HG03135 (cell line): ENCODE results near the gene OR13J1.
"Not testable (repeated sequence)": the region's sequence is repeated elsewhere in the genome, so short reads cannot be mapped to it uniquely, and the experiment has no call there.

Experiments used
- ATAC-seq: cut with Tn5 transposase; IDR thresholded peaks from one replicate; pipeline ENCODE4 v1.9.1; 2021; ENCODE audit warnings: mild to moderate bottlenecking, moderate library complexity; ENCODE audit not compliant: unreplicated experiment

The OR13J1 gene

DNA sequence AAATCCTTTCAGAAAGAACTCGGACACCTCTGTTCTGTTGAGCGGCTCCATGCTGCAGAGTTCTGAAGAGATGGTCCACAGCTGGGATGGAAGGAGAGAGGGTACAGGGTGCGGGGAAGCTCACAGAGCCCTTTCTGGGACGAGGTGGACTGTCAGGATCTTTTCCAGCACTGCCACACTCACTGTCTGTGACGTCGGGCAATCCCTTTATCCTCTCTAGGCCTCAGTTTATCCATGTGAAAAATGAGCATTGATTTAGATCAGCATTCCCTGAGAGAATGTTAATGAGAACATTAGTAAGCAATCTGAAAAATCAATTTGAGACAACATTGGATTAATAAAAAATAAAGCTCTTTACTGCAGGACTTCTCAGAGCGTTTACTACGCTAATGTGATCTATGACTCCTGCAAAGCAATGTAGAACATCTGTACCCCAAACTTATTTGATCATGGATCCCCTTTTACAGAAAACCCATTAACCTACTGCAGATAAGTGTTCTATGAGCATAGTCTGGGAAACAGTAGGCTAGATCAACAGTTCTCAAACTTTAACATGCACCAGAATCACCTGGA is at the start of gene OR13J1:
Gene OR13J1, minus strand, starts transcription at position 51 of the 573 bp plus-strand sequence. Its CDS starts 0 bp downstream, at position 51.
- ATAC-seq, result no peak

- ATAC-seq, result no peak
Observed at GRCh38 chr9:35919212-35920008, 49.2 kb upstream of the OR13J1 start.

GRCh38 chr9:35918780-35919179 is 48.6 kb upstream of the OR13J1 start:
- ATAC-seq, result no peak

DNA sequence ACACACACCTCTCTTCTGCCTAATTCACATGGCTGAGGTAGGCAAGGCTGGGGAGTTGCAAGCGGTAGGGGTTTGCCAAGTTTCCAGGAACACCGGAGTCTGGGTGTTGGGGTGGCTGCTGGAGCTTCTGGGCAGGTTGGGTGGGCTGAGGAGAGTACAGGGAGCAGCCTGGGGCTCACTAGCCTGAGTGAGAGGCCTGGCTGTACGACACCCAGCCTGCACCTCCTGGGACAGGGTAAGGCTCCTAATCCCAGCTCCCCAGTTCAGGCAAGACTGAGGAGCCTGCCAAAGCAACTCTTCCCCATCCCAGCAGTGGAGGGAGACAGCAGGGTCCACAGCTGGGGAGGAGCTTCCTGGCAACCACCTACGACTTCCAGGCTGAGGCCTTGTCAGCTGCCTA is 47.1 kb upstream of the OR13J1 start:
- no peak for ATAC-seq

- no peak for ATAC-seq
Observed at GRCh38 chr9:35915681-35916294, 45.6 kb upstream of the OR13J1 start.

GRCh38 chr9:35914301-35914807 is 44.2 kb upstream of the OR13J1 start:
- ATAC-seq, result no peak

DNA sequence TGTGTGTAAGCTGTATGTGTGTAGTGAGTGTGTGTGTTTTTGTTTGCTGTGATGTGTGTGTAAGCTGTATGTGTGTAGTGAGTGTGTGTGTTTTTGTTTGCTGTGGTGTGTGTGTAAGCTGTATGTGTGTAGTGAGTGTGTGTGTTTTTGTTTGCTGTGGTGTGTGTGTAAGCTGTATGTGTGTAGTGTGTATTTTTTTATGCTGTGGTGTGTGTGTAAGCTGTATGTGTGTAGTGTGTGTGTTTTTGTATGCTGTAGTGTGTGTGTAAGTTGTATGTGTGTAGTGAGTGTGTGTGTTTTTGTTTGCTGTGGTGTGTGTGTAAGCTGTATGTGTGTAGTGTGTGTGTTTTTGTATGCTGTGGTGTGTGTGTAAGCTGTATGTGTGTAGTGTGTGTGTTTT is 43.2 kb upstream of the OR13J1 start:
- not testable (repeated sequence) for ATAC-seq

GRCh38 chr9:35912791-35913400 is 42.7 kb upstream of the OR13J1 start:
- no peak for ATAC-seq

DNA sequence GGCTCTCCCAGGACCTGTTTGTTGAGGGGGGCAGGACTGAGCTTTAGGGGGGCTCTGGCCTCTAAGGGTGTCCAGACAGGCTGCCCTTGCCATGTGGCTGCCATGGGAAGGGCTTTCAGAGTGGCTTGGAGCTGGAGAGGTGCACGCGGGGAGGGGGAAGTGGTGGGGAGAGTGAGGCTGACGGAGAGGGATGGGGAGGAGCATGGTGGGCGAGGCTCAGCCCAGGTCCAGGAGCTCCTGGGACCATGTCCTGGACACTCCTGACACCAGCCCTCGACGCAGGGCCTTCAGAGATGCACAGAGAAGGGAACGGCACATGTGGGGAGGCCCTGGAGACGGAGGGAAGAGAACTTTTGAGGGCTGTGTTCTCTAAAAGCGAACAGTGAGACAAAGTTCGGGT is 41.5 kb upstream of the OR13J1 start:
- no peak for ATAC-seq

DNA sequence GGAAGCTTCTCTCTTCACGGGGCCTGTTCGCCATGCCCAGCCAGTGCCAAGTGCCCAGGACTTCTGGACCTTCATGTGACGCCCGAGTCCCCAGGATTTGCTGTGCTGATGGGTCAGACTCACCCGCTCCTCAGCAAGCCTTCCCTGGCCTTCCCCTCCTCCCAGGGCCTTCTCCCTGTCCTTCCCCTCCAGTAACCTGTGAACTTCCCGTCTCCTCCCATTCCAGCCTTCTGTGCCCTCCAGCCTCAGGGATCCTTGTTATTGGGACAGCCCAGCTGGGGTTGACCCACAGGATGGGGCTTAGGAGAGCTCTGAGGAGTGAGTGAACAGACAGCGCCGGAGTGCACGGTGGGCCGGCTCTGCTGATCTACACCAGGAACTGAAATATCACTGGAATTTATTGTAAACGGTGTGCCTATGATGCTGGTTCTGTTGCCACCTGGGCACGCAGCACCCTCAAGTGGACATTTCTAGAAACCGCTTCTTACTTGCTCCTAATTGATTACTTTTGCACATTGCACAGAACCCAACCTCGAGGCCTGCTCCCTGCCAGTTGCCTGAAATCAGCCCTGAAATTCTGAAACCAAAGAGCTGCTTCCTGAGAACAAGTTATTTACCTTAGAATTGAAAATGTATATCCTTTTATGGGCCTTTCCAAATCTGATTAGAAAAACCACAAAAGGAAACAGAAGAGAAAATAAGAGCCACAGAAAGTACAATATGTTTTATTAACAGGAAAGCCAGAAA is 40.6 kb upstream of the OR13J1 start:
- ATAC-seq, result no peak

DNA sequence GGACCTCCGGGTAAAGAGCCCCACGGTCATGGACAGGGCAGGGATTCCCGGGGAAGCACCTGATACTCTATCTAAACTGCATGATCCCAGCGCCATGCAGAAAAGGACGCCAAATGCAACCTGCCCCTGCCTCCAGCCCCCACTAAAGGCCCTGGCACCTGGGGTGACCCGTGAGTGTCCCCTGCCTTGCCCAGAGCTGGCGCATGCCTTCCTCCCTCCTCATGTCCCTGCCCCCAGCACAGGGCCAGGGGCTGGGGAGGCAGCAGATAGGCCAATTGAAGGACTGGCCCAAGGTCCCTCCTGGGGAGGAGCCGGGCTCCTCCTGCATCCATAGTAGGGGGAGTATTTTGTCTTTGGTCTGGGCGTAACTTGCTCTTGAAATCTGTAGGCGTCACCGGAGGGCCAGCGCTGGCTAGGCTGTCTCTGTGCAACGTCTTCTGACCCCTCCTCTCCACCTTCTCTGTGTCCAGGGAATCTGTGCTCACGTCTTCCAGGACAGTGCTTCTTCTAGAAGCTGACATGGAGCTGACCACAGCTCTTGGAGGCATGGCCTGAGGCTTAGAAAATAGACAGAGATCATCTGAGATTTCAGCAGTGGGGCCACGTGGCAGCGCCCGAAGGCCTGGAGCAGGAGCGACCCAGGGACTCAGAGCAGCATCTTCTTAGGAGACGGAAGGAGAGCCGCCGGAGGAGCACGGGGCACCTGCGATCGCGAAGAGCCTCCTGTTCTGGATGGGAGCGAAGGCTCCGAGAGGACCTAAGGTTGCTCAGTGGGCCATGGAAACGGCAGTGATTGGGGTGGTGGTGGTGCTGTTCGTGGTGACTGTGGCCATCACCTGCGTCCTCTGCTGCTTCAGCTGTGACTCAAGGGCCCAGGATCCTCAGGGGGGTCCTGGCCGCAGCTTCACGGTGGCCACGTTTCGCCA is 39.7 kb upstream of the OR13J1 start:
- no peak for ATAC-seq

GRCh38 chr9:35909274-35909673 is 39.1 kb upstream of the OR13J1 start, which contains the start of gene SPAAR:
TSS of gene SPAAR (plus strand) at chr9:35909490. CDS start at chr9:35910464, 974 bp downstream.
- no peak for ATAC-seq

DNA sequence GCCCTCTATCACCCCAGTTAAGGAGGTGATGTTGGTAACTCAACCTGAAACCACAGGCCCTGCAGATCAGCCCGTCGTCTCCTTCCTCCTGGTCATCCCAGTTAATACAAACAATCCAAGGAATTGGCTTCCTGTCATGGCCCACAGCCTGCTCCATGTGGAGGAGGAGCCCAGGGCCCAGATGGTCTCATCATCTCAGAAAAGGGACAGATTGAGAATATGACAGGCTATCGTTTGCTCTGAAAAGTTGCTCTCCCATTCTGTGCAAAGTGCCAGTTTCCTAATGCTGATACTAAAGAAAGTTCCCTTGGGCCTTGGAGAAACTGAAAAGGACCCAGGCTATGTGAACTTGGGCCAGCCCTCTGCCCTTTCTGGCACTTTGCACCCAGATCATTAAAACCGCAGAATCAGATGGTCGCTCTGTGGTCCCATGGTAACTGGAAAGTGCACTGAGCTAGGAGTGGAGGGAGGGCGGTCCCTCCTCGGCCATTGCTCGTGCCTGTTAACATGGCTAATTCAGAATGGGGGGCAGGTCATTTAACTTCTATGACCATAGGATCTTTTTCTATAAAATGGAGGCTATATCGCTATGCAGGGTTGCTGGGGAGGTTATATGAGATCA is 38.4 kb upstream of the OR13J1 start:
- no peak for ATAC-seq

DNA sequence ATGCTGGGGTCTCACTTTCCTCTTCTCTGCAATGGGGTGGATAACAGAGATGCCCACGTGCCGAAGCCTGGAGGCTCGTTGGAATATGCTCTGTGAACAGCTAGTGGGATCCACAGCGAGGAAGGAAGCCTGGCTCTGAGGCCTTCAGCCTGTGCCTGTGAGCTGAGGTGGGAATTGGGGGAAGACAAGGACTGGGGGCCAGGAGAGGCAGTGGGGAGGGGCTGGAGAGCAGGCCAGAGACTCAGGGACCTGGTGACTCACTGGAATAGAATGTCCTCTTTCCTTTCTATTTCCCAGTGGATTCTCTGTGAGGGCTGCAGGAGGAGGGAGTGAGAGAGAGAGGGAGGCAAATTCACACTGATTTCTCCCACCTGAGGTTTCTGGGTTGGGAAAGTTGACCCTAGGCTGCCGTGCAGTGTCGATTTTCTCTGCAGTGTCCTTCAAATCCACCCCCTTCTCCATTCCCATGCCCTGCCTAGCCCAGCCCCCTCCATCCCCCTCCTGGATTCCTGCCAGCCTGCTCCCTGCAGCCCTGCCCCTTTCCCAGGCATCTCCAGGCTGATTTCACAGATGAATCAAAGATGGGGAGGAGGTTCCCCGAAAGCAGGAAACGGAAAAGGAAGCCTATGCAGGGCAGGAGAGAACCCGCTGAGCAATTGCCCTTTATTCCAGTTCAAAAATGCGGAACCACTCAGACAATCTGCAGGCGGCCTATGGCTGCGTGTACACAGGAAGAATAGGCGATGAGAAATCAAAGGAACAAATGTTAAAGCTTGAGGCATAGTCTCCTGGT is 37.7 kb upstream of the OR13J1 start:
- no peak for ATAC-seq

DNA sequence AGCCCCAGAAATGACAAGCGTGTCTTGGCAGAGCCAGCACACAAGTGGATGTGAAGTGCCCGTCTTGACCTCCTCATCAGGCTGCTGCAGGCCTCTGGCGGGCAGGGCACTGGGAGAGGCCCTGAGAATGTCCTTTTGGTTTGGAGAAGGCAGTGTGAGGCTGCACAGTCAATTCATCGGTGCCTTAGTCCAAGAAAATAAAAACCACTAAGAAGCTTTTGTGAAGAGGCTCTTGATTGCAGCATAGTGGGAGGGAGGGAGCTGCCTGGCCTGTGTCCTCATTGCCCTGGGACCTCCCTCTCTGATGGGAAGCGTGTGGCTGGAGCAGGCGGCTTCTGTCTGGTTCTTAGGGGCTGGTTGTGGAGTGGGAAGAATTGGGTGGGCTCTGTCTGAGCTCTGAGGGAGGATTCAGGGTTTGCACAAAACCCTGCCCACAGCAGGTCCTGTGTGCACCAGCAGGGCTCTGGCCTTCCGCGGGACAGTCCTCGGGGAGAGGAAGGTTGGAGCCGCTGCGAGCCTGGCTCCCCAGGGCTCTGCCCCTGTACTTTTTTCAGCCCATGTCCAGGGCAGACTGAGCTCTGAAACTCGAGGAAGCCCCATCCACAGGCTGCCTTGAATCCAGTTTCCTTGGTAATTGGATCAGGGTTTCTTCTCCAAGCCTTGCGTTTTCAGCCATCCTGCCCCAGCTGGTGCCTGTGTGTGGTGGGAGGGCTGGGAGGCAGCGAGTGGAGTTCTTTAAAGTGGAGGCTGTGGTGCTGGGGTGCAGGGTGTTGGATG is 36.9 kb upstream of the OR13J1 start:
- no peak for ATAC-seq

GRCh38 chr9:35905912-35906679 is 35.9 kb upstream of the OR13J1 start, which contains the start of gene HRCT1:
TSS of gene HRCT1 (plus strand) at chr9:35906202. CDS start at chr9:35906288, 86 bp downstream.
- no peak for ATAC-seq
